Neural progenitor cell (in vitro differentiated cells): ENCODE results near the gene PPP2R5C. TPM values are rescaled to one million over a fixed set of nuclear protein-coding genes. Genes with fewer than 3 reads are reported as not detected.

Source experiments
- DNase-seq: peaks from one replicate; pipeline ENCODE4 v3.0.0-alpha.2; 2016; ENCODE audit warnings: low spot score
- H2AFZ ChIP-seq: fragments of 200-600 bp; sonication (generic); replicated peaks from 2 replicates; pipeline ENCODE4 v1.6.1; 2016; ENCODE audit warnings: antibody characterized with exemption
- H3F3A ChIP-seq: fragments of 200-600 bp; sonication (generic); 2 replicates; pipeline ENCODE4 v1.6.1; 2016; ENCODE audit warnings: antibody characterized with exemption, low read depth
- H3K27ac ChIP-seq: fragments of 200-600 bp; sonication (generic); 2 replicates; pipeline ENCODE4 v1.5.1; 2016; ENCODE audit warnings: mild to moderate bottlenecking
- H3K27me3 ChIP-seq: fragments of 200-600 bp; sonication (generic); 2 replicates; pipeline ENCODE4 v1.6.1; 2016; ENCODE audit warnings: mild to moderate bottlenecking, moderate library complexity
- H3K36me3 ChIP-seq: fragments of 200-600 bp; sonication (generic); 2 replicates; pipeline ENCODE4 v1.5.1; 2016
- H3K4me1 ChIP-seq: fragments of 200-600 bp; sonication (generic); 2 replicates; pipeline ENCODE4 v1.6.1; 2016; ENCODE audit warnings: mixed run types
- H3K4me2 ChIP-seq: fragments of 200-600 bp; sonication (generic); 2 replicates; pipeline ENCODE4 v1.6.1; 2016
- H3K4me3 ChIP-seq: fragments of 200-600 bp; sonication (generic); 2 replicates; pipeline ENCODE4 v1.5.1; 2016
- H3K79me2 ChIP-seq: fragments of 200-600 bp; sonication (generic); 2 replicates; pipeline ENCODE4 v1.6.1; 2016; ENCODE audit warnings: low read depth
- H3K9ac ChIP-seq: fragments of 200-600 bp; sonication (generic); 2 replicates; pipeline ENCODE4 v1.6.1; 2016
- H3K9me3 ChIP-seq: fragments of 200-600 bp; sonication (generic); 2 replicates; pipeline ENCODE4 v1.5.1; 2016; ENCODE audit warnings: low read depth
- H4K20me1 ChIP-seq: fragments of 200-600 bp; sonication (generic); 2 replicates; pipeline ENCODE4 v1.6.1; 2016; ENCODE audit warnings: low read depth
- H3K27ac Mint-ChIP-seq: 3 replicates; pipeline ENCODE4 v1.8.0; 2021; ENCODE audit warnings: mixed read lengths
- H3K27me3 Mint-ChIP-seq: 2 replicates; pipeline ENCODE4 v1.8.0; 2022; ENCODE audit warnings: low read depth, mild to moderate bottlenecking, inconsistent platforms, moderate library complexity, mixed read lengths; ENCODE audit not compliant: insufficient read depth
- H3K36me3 Mint-ChIP-seq: 3 replicates; pipeline ENCODE4 v1.8.0; 2021; ENCODE audit warnings: mixed read lengths
- H3K4me1 Mint-ChIP-seq: 3 replicates; pipeline ENCODE4 v1.8.0; 2021; ENCODE audit warnings: mixed read lengths
- H3K4me3 Mint-ChIP-seq: 3 replicates; pipeline ENCODE4 v1.8.0; 2021; ENCODE audit warnings: mild to moderate bottlenecking, moderate library complexity, mixed read lengths
- H3K9me3 Mint-ChIP-seq: 3 replicates; pipeline ENCODE4 v1.8.0; 2020; ENCODE audit warnings: mixed read lengths
- EZH2 ChIP-seq: fragments of 200-600 bp; sonication (generic); IDR thresholded peaks from 2 replicates; pipeline ENCODE4 v1.6.1; 2017; ENCODE audit warnings: antibody characterized with exemption, mild to moderate bottlenecking, moderate library complexity
- EZH2phosphoT487 ChIP-seq: fragments of 200-600 bp; sonication (generic); IDR thresholded peaks from 2 replicates; pipeline ENCODE4 v1.6.1; 2017; ENCODE audit warnings: antibody characterized with exemption
- total RNA-seq: library from RNA; depleted of rRNA; stranded (reverse); fragments of >200 nt; gene quantifications from 2 replicates; pipeline ENCODE4 v1.2.3, GENCODE V29; 2015; ENCODE audit warnings: low replicate concordance
- TF ChIP-seq, protein P1 (sequence below): fragments of 200-600 bp; sonication (generic); IDR thresholded peaks from 2 replicates; pipeline ENCODE4 v1.5.1; 2017; ENCODE audit warnings: antibody characterized with exemption, mild to moderate bottlenecking

PPP2R5C gene
- total RNA-seq, 1 donor from 2014 or later: 183 TPM

- DNase-seq: no peak
- Mint-ChIP-seq H3K4me3 (peak overlapping the region; percentile 30), H3K27ac (no peak overlapping the region), H3K4me1 (peaks cover 12% of the 10 kb centered on the region), H3K36me3 (no peaks in the 10 kb centered on the region), H3K27me3 (peaks cover 18% of the 10 kb centered on the region), H3K9me3 (no peaks in the 10 kb centered on the region)
- TF ChIP-seq, protein P1, sequence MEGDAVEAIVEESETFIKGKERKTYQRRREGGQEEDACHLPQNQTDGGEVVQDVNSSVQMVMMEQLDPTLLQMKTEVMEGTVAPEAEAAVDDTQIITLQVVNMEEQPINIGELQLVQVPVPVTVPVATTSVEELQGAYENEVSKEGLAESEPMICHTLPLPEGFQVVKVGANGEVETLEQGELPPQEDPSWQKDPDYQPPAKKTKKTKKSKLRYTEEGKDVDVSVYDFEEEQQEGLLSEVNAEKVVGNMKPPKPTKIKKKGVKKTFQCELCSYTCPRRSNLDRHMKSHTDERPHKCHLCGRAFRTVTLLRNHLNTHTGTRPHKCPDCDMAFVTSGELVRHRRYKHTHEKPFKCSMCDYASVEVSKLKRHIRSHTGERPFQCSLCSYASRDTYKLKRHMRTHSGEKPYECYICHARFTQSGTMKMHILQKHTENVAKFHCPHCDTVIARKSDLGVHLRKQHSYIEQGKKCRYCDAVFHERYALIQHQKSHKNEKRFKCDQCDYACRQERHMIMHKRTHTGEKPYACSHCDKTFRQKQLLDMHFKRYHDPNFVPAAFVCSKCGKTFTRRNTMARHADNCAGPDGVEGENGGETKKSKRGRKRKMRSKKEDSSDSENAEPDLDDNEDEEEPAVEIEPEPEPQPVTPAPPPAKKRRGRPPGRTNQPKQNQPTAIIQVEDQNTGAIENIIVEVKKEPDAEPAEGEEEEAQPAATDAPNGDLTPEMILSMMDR: no peak
- TF ChIP-seq EZH2phosphoT487: no peak
- no peak overlapping the region for H3K27ac ChIP-seq
- peak overlapping the region; percentile 68 for H2AFZ ChIP-seq
- H3K27me3 ChIP-seq: peaks cover 47% of the 10 kb centered on the region
- H3K4me2 ChIP-seq: no peak overlapping the region
- no peak overlapping the region for H3K9ac ChIP-seq
- no peaks in the 10 kb centered on the region for H4K20me1 ChIP-seq
- no peak overlapping the region for H3K4me3 ChIP-seq
- peaks cover 4% of the 10 kb centered on the region for H3F3A ChIP-seq
- H3K9me3 ChIP-seq: no peaks in the 10 kb centered on the region
- peaks cover 8% of the 10 kb centered on the region for H3K4me1 ChIP-seq
- H3K36me3 ChIP-seq: no peaks in the 10 kb centered on the region
- peaks cover 9% of the 10 kb centered on the region for H3K79me2 ChIP-seq
Observed at GRCh38 chr14:101945171-101945570, 183.7 kb downstream of the PPP2R5C start.

DNA sequence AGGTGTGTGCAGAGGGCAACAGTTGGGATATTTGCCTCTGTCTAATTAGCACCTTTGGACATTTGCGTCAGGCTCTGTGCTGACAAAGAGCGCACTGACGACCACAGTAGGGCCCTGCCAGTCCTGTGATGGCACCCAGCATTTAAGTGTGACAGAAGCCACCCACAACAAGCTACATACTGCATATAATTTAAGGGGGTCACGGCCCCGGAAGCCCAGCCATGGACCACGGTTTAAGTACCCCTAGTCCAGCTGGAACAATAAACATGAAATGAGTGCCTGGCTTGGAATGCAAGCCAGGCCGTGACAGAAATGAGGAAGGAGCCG lies 186.0 kb downstream of the PPP2R5C start:
- Mint-ChIP-seq H3K9me3 (no peaks in the 10 kb centered on the region), H3K4me1 (peaks cover 12% of the 10 kb centered on the region), H3K36me3 (no peaks in the 10 kb centered on the region), H3K27me3 (peaks cover 14% of the 10 kb centered on the region), H3K27ac (peak overlapping the region; percentile 100), H3K4me3 (peak overlapping the region; percentile 99)
- H3K79me2 ChIP-seq: peaks cover 9% of the 10 kb centered on the region
- TF ChIP-seq, protein P1: no peak
- TF ChIP-seq EZH2 (no peak), EZH2phosphoT487 (no peak)
- no peaks in the 10 kb centered on the region for H3K36me3 ChIP-seq
- H3K4me3 ChIP-seq: peak overlapping the region; percentile 62
- H3K27me3 ChIP-seq: peaks cover 36% of the 10 kb centered on the region
- H3K9me3 ChIP-seq: no peaks in the 10 kb centered on the region
- H2AFZ ChIP-seq: peak overlapping the region; percentile 3
- H3K4me1 ChIP-seq: peaks cover 8% of the 10 kb centered on the region
- peak overlapping the region; percentile 67 for H3K27ac ChIP-seq
- H3K9ac ChIP-seq: peak overlapping the region; percentile 90
- no peaks in the 10 kb centered on the region for H4K20me1 ChIP-seq
- peak overlapping the region; percentile 76 for H3K4me2 ChIP-seq
- DNase-seq: no peak
- H3F3A ChIP-seq: peaks cover 4% of the 10 kb centered on the region

DNA sequence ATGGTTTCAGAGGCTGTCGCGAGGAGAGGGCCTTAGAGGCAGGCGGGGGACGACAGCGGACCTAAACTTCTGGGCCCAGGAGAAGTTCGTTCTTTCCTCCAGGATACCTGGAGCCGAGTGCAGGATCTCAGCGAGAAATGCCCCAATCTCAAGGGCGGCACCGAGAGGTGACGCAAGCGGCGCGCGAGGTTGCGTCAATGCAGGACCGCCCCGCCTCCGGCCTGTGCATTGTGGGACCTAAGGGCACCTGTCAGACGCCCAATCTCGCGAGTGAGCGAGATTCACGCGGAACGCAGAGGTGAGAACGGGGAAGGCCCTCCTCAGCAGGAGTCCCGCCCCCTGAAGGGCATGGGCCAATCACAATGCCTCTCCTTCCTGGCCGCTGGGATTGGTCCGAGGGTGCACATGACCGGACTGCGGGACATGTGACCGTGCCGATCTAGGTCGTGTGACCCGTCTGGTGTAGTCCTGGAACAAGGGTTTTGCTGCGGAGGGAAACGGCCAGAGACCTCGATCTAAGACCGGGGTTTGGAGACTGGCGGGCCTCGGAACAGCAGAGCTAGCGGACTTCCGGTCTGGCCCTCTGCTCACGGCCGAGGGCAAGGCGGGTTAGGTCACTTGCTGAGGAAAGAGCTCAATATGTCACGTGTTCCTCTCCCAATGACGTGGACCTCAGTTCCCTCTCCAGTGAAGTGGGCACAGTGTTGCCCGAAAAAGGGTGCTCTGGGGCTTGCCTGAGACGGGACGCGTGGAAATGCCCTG lies 186.6 kb downstream of the PPP2R5C start:
- Histone ChIP-seq H3K4me1 (peaks cover 8% of the 10 kb centered on the region), H3K79me2 (peaks cover 9% of the 10 kb centered on the region), H3K4me2 (peak overlapping the region; percentile 96), H3K27me3 (peaks cover 30% of the 10 kb centered on the region), H3K27ac (peak overlapping the region; percentile 67), H4K20me1 (no peaks in the 10 kb centered on the region), H3K9me3 (no peaks in the 10 kb centered on the region), H3K4me3 (peak overlapping the region; percentile 62), H3F3A (peaks cover 4% of the 10 kb centered on the region), H3K36me3 (no peaks in the 10 kb centered on the region), H3K9ac (peak overlapping the region; percentile 90), H2AFZ (peak overlapping the region; percentile 86)
- H3K4me1 Mint-ChIP-seq: peaks cover 12% of the 10 kb centered on the region
- TF ChIP-seq, protein P1: no peak
- TF ChIP-seq EZH2 (no peak), EZH2phosphoT487 (no peak)
- no peaks in the 10 kb centered on the region for H3K36me3 Mint-ChIP-seq
- H3K4me3 Mint-ChIP-seq: peak overlapping the region; percentile 99
- peaks cover 14% of the 10 kb centered on the region for H3K27me3 Mint-ChIP-seq
- peak; percentile 100 for DNase-seq
- H3K27ac Mint-ChIP-seq: peak overlapping the region; percentile 100
- no peaks in the 10 kb centered on the region for H3K9me3 Mint-ChIP-seq
